Endothelial cell of umbilical vein (primary cell): ENCODE data around the gene TRAPPC6A. TPM values are rescaled to one million over a fixed set of nuclear protein-coding genes. Genes with fewer than 3 reads are reported as not detected.

Experiments
- BruUV-seq: library from RNA; stranded (reverse); fragments of 400-500 nt; replicated peaks from 2 replicates; lab custom pipeline; 2021; lab: Mats Ljungman, UMichigan
- CTCF ChIA-PET: fragments of 300-600, 350-600 bp; sonication (Branson Sonifier 250); formaldehyde crosslinking; loops from one replicate; lab custom pipeline; 2021; ENCODE audit warnings: antibody characterized with exemption, inconsistent platforms; lab: Charles Lee
- POLR2A ChIA-PET: fragments of 300-600, 350-600 bp; sonication (Branson Sonifier 250); formaldehyde crosslinking; loops from one replicate; lab custom pipeline; 2021; ENCODE audit warnings: antibody characterized with exemption, inconsistent platforms; lab: Charles Lee
- DNase-seq: peaks from one replicate; pipeline ENCODE4 v3.0.0-alpha.2; 2011; ENCODE audit warnings: low read depth, low spot score
- FAIRE-seq: peaks from 2 replicates; lab custom pipeline; 2011; peaks lifted over from hg19 to GRCh38; lab: Jason Lieb, UNC
- H2AFZ ChIP-seq: 2 replicates; pipeline ENCODE4 v1.6.0; 2012; ENCODE audit warnings: low read depth, low read length, control low read depth, inconsistent platforms
- H3K27ac ChIP-seq: 2 replicates; pipeline ENCODE4 v1.5.1; 2011; ENCODE audit warnings: low read depth, mild to moderate bottlenecking, control low read depth, low read length, moderate library complexity; ENCODE audit not compliant: insufficient read depth
- H3K27me3 ChIP-seq, 2 experiments: 2 replicates each; pipeline versions ENCODE4 v1.6.0 to v1.6.1; 2011; ENCODE audit warnings: low read length in 2 of 2, mixed read lengths in 1 of 2; ENCODE audit not compliant: control insufficient read depth in 2 of 2, insufficient read depth in 2 of 2
- H3K36me3 ChIP-seq, 2 experiments: 2 replicates in 1 of 2; 3 replicates in 1 of 2; pipeline ENCODE4 v1.5.1; 2011; ENCODE audit warnings: low read length in 2 of 2, mild to moderate bottlenecking in 1 of 2, moderate library complexity in 1 of 2; ENCODE audit not compliant: control insufficient read depth in 2 of 2, insufficient read depth in 2 of 2; ENCODE audit errors: extremely low read depth in 1 of 2
- H3K4me1 ChIP-seq: 3 replicates; pipeline ENCODE4 v1.5.1; 2011; ENCODE audit warnings: mild to moderate bottlenecking, low read length; ENCODE audit not compliant: control insufficient read depth, insufficient read depth; ENCODE audit errors: extremely low read depth
- H3K4me2 ChIP-seq: 2 replicates; pipeline ENCODE4 v1.6.1; 2011; ENCODE audit warnings: low read length, control low read depth, mixed read lengths; ENCODE audit not compliant: insufficient read depth
- H3K4me3 ChIP-seq, 3 experiments: fragments of 200-600 bp in 1 of 3; sonication (generic), shearing (Covaris generic) in 1 of 3; replicated peaks in 1 of 3; 2 replicates each; pipeline ENCODE4 v1.5.1; 2011 to 2016; ENCODE audit warnings: control low read depth in 3 of 3, low read length in 3 of 3, mild to moderate bottlenecking in 2 of 3, inconsistent platforms in 1 of 3, low read depth in 1 of 3, moderate library complexity in 1 of 3; ENCODE audit not compliant: insufficient read depth in 1 of 3
- H3K79me2 ChIP-seq: 2 replicates; pipeline ENCODE4 v1.6.0; 2012; ENCODE audit warnings: low read length, inconsistent platforms; ENCODE audit not compliant: control insufficient read depth, insufficient read depth
- H3K9ac ChIP-seq: replicated peaks from 2 replicates; pipeline ENCODE3; 2011; ENCODE audit warnings: low read length, control low read depth; ENCODE audit not compliant: insufficient read depth; ENCODE audit errors: extremely low read depth
- H3K9me1 ChIP-seq: replicated peaks from 3 replicates; pipeline ENCODE4 v1.6.0; 2011; ENCODE audit warnings: mild to moderate bottlenecking, low read length; ENCODE audit not compliant: control insufficient read depth, insufficient read depth; ENCODE audit errors: extremely low read depth
- H3K9me3 ChIP-seq: replicated peaks from 2 replicates; pipeline ENCODE4 v1.5.1; 2012; ENCODE audit warnings: low read length, inconsistent platforms; ENCODE audit not compliant: control insufficient read depth, insufficient read depth
- H4K20me1 ChIP-seq: replicated peaks from 2 replicates; pipeline ENCODE3; 2011; ENCODE audit warnings: mild to moderate bottlenecking, low read length; ENCODE audit not compliant: control insufficient read depth, insufficient read depth; ENCODE audit errors: extremely low read depth
- EZH2 ChIP-seq: IDR thresholded peaks from 2 replicates; pipeline ENCODE4 v1.6.1; 2012; ENCODE audit warnings: borderline replicate concordance, low read depth, mild to moderate bottlenecking, moderate library complexity, low read length, inconsistent platforms; ENCODE audit not compliant: severe bottlenecking
- JUN ChIP-seq: IDR thresholded peaks from 2 replicates; pipeline ENCODE4 v1.6.1; 2011; ENCODE audit warnings: borderline replicate concordance, low read depth; ENCODE audit not compliant: insufficient read length, insufficient read depth
- POLR2AphosphoS5 ChIP-seq: IDR thresholded peaks from 2 replicates; pipeline ENCODE4 v1.6.1; 2012; ENCODE audit warnings: low read depth, mild to moderate bottlenecking, control low read depth, low read length, moderate library complexity; ENCODE audit not compliant: insufficient read depth
- dilution Hi-C: fragments of 300-500 bp; cut with MboI; formaldehyde crosslinking; loops from one replicate; pipeline ENCODE4 v1.15.0; 2019; ENCODE audit warnings: low sequenced_read_pairs; ENCODE audit not compliant: extremely low pct_ligation_motif_present
- intact Hi-C: fragments of 100-400 bp; cut with micrococcal nuclease; formaldehyde crosslinking; loops from one replicate; pipeline ENCODE4 v1.10.0; 2022
- polyA plus RNA-seq, 4 experiments: library from polyadenylated mRNA; depleted of rRNA in 3 of 4; stranded (reverse) in 3 of 4; unstranded in 1 of 4; fragments of >200 nt; gene quantifications; 2 replicates each; pipeline versions ENCODE4 v1.2.1 to v1.2.3, GENCODE V29; 2011 to 2012; ENCODE audit warnings: missing spikeins in 1 of 4
- total RNA-seq: library from RNA; stranded (reverse); gene quantifications from 2 replicates; pipeline ENCODE4 v1.2.3, GENCODE V29; 2021
- TF ChIP-seq, protein P1 (sequence below): IDR thresholded peaks from 2 replicates; pipeline ENCODE4 v1.6.1; 2011; ENCODE audit not compliant: insufficient read depth, insufficient read length

Gene TRAPPC6A
- total and polyA plus RNA-seq, 2 donors (not counting 3 experiments of a cell fraction or from before 2014, with no cell fraction given) = 18.1 to 45.4 TPM

DNA sequence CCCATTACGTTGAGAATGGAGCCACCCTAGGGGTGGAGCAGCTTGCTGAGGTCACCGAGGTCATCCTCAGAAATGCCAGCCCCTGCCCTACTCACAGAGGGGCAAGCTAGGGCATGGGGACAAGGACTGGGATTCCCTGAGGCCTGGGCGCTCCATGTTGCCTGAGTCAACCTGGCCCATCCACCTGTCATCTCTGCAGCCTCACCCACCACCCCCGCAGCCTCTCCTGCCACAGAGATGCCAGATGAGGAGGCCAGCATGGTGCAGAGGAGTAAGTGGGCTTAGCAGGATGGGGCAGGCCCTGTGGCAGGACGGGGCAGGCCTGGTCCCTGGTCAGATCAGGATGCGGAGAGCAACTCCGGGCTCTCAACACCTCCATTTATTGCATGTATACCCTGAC is 26.7 kb downstream of the TRAPPC6A start:
- Histone ChIP-seq H3K4me1 (peaks cover 18% of the 10 kb centered on the region), H3K4me3 (no peak overlapping the region), H3K27me3 (peaks cover 6 to 15% of the 10 kb centered on the region in 2 experiments), H3K36me3 (no peaks in the 10 kb centered on the region), H3K4me2 (no peak overlapping the region), H2AFZ (no peak overlapping the region), H3K9me1 (no peaks in the 10 kb centered on the region), H3K9ac (no peak overlapping the region), H3K9me3 (no peaks in the 10 kb centered on the region), H4K20me1 (no peaks in the 10 kb centered on the region), H3K27ac (no peak overlapping the region), H3K79me2 (no peaks in the 10 kb centered on the region)
- dilution Hi-C loops (no loop called here), intact Hi-C loops (no loop called here)
- FAIRE-seq (no peak), DNase-seq (no peak)
- ChIA-PET POLR2A (no interaction called here), CTCF (interaction anchor here (1.3 kb wide), 1 partner anchor 13 kb away, joined by 4 read pairs; no protein-coding TSS in a partner anchor)
- TF ChIP-seq, protein P1, sequence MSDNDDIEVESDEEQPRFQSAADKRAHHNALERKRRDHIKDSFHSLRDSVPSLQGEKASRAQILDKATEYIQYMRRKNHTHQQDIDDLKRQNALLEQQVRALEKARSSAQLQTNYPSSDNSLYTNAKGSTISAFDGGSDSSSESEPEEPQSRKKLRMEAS = no peak
- no peak for TF ChIP-seq EZH2
- no TSS peak for BruUV-seq

DNA sequence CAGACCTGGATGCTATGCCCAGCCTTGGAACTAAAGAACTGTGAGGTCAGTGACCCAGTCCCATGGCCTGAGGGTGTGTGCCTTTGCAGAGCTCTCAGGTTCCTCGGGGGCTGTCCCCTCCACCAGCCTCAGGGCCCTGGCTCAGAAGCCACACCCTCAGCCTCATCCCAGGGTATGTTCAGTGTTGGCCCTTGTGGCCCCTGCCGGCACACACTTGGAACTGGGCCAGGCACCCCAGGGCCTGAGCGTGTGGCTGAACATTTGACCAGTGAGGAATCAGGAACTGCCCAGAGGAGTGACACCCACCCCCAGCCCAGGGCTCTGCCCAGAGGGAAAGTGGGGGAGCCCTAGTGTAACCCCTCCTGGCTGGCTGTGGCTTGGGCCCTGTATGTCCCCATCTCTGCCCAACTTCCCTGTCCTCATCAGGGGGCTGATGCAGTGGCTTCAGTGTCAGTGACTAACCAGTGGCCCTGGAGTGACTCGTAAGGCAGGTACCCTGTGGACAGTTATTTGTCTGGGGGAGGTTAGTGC is 27.2 kb downstream of the TRAPPC6A start:
- H3K36me3 ChIP-seq = no peaks in the 10 kb centered on the region
- CTCF ChIA-PET = interaction anchor here (1.2 to 1.5 kb wide), 2 partner anchors 14 to 98 kb away, joined by 3 read pairs; no protein-coding TSS in a partner anchor
- H3K9me3 ChIP-seq = no peaks in the 10 kb centered on the region
- H4K20me1 ChIP-seq = no peaks in the 10 kb centered on the region
- peaks cover 6 to 15% of the 10 kb centered on the region in 2 experiments for H3K27me3 ChIP-seq
- no peak overlapping the region for H3K4me3 ChIP-seq
- H3K4me2 ChIP-seq = no peak overlapping the region
- H3K27ac ChIP-seq = no peak overlapping the region
- peak; percentile 15 for TF ChIP-seq POLR2AphosphoS5
- no peak for TF ChIP-seq JUN
- no TSS peak for BruUV-seq
- no peak for FAIRE-seq
- H3K9me1 ChIP-seq = no peaks in the 10 kb centered on the region
- no peak overlapping the region for H3K9ac ChIP-seq
- DNase-seq = no peak
- peaks cover 18% of the 10 kb centered on the region for H3K4me1 ChIP-seq
- H3K79me2 ChIP-seq = no peaks in the 10 kb centered on the region
- intact Hi-C loops = no loop called here
- POLR2A ChIA-PET = no interaction called here
- dilution Hi-C loops = no loop called here
- H2AFZ ChIP-seq = no peak overlapping the region
